Measurements from ENCODE around the gene CD109. TPM values are rescaled to one million over a fixed set of nuclear protein-coding genes. Genes with fewer than 3 reads are reported as not detected.

Gene CD109
- total RNA-seq (2013; cell fraction: nucleolus; rRNA removed), result 2.0 and 2.7 TPM in 2 replicates
- total RNA-seq (2014; rRNA removed) (3.8 and 4.8 TPM in 2 replicates), total RNA-seq (2014; rRNA removed; fragmentation: Illumina TruSeq; extraction: Trizol) (3.4 and 3.8 TPM in 2 replicates), total RNA-seq (2021) (3.2 and 4.4 TPM in 2 replicates), polyA plus RNA-seq (2011; rRNA removed) (0.27 and 0.30 TPM in 2 replicates), polyA plus RNA-seq (2014; fragmentation: Illumina TruSeq; extraction: Trizol) (3.9 and 5.5 TPM in 2 replicates), polyA plus RNA-seq (2014; fragmentation: Nextera tagmentation; extraction: Ambion mirVana) (1 to 10 TPM; 1.0 to 1.5 TPM), polyA plus RNA-seq (2014; rRNA removed) (2.3 TPM in 2 replicates), polyA plus RNA-seq (2016; fragmentation: Nextera tagmentation; extraction: Ambion mirVana) (1 to 10 TPM; 1.4 to 2.0 TPM), polyA minus RNA-seq (2011; rRNA and poly(A)+ RNA removed) (0.15 and 0.22 TPM in 2 replicates), Bru-seq, nascent RNA (percentile 43 among the genes with signal in this experiment), BruChase-seq, experiment 1, labeled RNA remaining after a 6-hour chase (percentile 48 among the genes with signal in this experiment), BruChase-seq, experiment 2, labeled RNA remaining after a 2-hour chase (percentile 45 among the genes with signal in this experiment)
- 0.58 TPM for polyA plus RNA-seq (2011; ENCODE audit: low read depth)
- 0.05 and 0.09 TPM in 2 replicates for polyA plus RNA-seq (2011; cell fraction: cytosol; rRNA removed)
- polyA plus RNA-seq (2011; cell fraction: nucleus; rRNA removed), result 0.13 and 0.15 TPM in 2 replicates
- 0.60 and 1.4 TPM in 2 replicates for polyA plus RNA-seq (2012)
- 0.13 and 0.42 TPM in 2 replicates for polyA minus RNA-seq (2011; cell fraction: cytosol; rRNA and poly(A)+ RNA removed)
- 0.10 and 0.60 TPM in 2 replicates for polyA minus RNA-seq (2011; cell fraction: nucleus; rRNA and poly(A)+ RNA removed)
- long read RNA-seq, experiment 1, partial matches to known transcripts, result 0 of 1 reads
- long read RNA-seq, experiment 1, other reads (novel, unspliced or antisense), result 1 of 1 reads
- long read RNA-seq, experiment 2, partial matches to known transcripts, result 2 of 3 reads
- long read RNA-seq, experiment 2, other reads (novel, unspliced or antisense), result 1 of 3 reads

DNA sequence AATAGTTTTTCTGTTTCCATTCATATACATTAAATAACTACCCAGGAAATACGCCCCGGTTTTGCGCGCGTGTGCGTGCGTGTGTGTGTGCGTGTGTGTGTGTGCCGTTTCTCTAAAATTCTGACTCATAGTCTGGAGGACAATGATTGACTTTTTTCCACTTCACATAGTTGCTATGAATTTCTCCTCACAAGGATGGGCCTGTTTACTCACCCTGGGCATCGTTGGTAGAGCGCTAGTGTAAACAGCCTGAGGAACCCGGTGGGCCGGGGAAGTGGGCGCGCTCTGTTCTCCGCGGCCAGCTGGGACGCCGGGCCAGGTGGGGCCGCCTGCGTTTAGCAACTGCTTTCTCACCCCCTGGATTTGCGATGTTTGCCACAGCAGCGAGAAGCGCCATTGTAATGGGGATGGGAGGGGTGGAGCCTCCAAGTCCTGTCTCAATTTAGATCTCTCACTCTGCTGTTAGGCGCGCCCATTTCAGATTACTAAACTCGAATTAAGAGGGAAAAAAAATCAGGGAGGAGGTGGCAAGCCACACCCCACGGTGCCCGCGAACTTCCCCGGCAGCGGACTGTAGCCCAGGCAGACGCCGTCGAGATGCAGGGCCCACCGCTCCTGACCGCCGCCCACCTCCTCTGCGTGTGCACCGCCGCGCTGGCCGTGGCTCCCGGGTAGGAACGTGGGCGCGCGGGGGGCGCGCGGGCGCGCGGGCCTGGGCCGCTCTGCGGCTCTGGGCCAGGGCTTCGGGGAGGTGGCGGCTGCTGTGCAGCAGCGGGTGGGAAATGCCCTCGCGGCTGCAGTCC is at the start of gene CD109:
CD109 (plus strand) TSS at position 585 of the 803 bp plus-strand sequence; CDS start at position 598, 13 bp downstream.
- Histone ChIP-seq H3K79me2 (ENCODE audit: control insufficient read depth, insufficient read depth, low read length) (no peaks in the 10 kb centered on the region), H3K9me3 (replicated peaks; ENCODE audit: control insufficient read depth, insufficient read depth, low read length) (no peaks in the 10 kb centered on the region), H3K9ac (ENCODE audit: control insufficient read depth, insufficient read depth, low read length) (peak within 1 kb of the TSS; percentile 38; the same call in 1 of the 2 replicates), H3K4me3 (peak within 1 kb of the TSS; percentile 64), H3K36me3 (ENCODE audit: control insufficient read depth in 2 of 2, insufficient read depth in 2 of 2, low read length in 1 of 2) (no peaks in the 10 kb centered on the region), H2AFZ (ENCODE audit: control insufficient read depth, low read depth, low read length) (peak within 1 kb of the TSS; percentile 58), H3K27ac (ENCODE audit: control insufficient read depth, insufficient read depth) (no peak within 1 kb of the TSS), H3K27me3 (replicated peaks in 1 of 2; ENCODE audit: control insufficient read depth in 2 of 2, insufficient read depth in 2 of 2, low read length in 1 of 2) (no peaks in the 10 kb centered on the region; a peak in 1 of 4 replicates), H3K4me1 (ENCODE audit: control insufficient read depth, insufficient read depth, low read length) (no peaks in the 10 kb centered on the region), H3K4me2 (ENCODE audit: control insufficient read depth, insufficient read depth) (peak within 1 kb of the TSS; percentile 79), H4K20me1 (ENCODE audit: control insufficient read depth, insufficient read depth) (no peaks in the 10 kb centered on the region)
- ChIA-PET SMC1A (ENCODE audit: uncharacterized antibody, unreplicated experiment) (no interaction called here), RAD21 (ENCODE audit: unreplicated experiment) (no interaction called here), CTCF (no interaction called here), POLR2A (no interaction called here)
- WGBS (ENCODE audit: insufficient coverage, insufficient replicate concordance, low lambda C conversion rate, missing lambda C conversion rate), result 9% methylated on average over 59 of the region's 61 CpGs
- DNase-seq (ENCODE audit: low read depth, low spot score) (no peak), ATAC-seq (peak; percentile 70), FAIRE-seq (no peak)
- intact Hi-C loops (cut with micrococcal nuclease; ENCODE audit: unreplicated experiment), result no loop called here
- in situ Hi-C loops (cut with MboI), result no loop called here
- no TSS peak for BruUV-seq (replicated peaks)
- TF ChIP-seq SIN3A (IDR thresholded peaks at IDR 0.05; ENCODE audit: low read depth, low read length), result no peak
- TF ChIP-seq, protein P1, sequence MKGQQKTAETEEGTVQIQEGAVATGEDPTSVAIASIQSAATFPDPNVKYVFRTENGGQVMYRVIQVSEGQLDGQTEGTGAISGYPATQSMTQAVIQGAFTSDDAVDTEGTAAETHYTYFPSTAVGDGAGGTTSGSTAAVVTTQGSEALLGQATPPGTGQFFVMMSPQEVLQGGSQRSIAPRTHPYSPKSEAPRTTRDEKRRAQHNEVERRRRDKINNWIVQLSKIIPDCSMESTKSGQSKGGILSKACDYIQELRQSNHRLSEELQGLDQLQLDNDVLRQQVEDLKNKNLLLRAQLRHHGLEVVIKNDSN (IDR thresholded peaks at IDR 0.05; ENCODE audit: borderline replicate concordance, extremely low read length, insufficient read depth, low read depth, low read length), result no peak
- TF ChIP-seq, protein P2, sequence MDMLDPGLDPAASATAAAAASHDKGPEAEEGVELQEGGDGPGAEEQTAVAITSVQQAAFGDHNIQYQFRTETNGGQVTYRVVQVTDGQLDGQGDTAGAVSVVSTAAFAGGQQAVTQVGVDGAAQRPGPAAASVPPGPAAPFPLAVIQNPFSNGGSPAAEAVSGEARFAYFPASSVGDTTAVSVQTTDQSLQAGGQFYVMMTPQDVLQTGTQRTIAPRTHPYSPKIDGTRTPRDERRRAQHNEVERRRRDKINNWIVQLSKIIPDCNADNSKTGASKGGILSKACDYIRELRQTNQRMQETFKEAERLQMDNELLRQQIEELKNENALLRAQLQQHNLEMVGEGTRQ (IDR thresholded peaks at IDR 0.05; ENCODE audit: borderline replicate concordance, low read depth, low read length), result no peak
- no peak for TF ChIP-seq KAT2A (conservative IDR thresholded peaks at IDR 0.05; ENCODE audit: control insufficient read depth, low read depth, low read length)
- no peak for TF ChIP-seq TBL1XR1 (IDR thresholded peaks at IDR 0.05; ENCODE audit: low read depth, low read length)
- TF ChIP-seq ZZZ3 (IDR thresholded peaks at IDR 0.05; ENCODE audit: control insufficient read depth, insufficient read length, low read depth), result no peak
- no peak for TF ChIP-seq STAT3 (IDR thresholded peaks at IDR 0.05; ENCODE audit: low read depth, low read length)
- TF ChIP-seq IKZF1 (conservative IDR thresholded peaks at IDR 0.05), result 0 out of 2 replicates have a peak, but pooled peaks have one; percentile 24
- TF ChIP-seq CEBPB (IDR thresholded peaks at IDR 0.05; ENCODE audit: borderline replicate concordance in 1 of 2, low read depth in 2 of 2, low read length in 2 of 2), result no peak
- 0 out of 2 replicates have a peak, but pooled peaks have one; percentile 25 for TF ChIP-seq TCF3 (IDR thresholded peaks at IDR 0.05; ENCODE audit: borderline replicate concordance, insufficient read depth, low read depth, low read length)
- no peak for TF ChIP-seq NFYB (IDR thresholded peaks at IDR 0.05; ENCODE audit: insufficient read depth, low read depth, low read length)
- TF ChIP-seq, protein P3, sequence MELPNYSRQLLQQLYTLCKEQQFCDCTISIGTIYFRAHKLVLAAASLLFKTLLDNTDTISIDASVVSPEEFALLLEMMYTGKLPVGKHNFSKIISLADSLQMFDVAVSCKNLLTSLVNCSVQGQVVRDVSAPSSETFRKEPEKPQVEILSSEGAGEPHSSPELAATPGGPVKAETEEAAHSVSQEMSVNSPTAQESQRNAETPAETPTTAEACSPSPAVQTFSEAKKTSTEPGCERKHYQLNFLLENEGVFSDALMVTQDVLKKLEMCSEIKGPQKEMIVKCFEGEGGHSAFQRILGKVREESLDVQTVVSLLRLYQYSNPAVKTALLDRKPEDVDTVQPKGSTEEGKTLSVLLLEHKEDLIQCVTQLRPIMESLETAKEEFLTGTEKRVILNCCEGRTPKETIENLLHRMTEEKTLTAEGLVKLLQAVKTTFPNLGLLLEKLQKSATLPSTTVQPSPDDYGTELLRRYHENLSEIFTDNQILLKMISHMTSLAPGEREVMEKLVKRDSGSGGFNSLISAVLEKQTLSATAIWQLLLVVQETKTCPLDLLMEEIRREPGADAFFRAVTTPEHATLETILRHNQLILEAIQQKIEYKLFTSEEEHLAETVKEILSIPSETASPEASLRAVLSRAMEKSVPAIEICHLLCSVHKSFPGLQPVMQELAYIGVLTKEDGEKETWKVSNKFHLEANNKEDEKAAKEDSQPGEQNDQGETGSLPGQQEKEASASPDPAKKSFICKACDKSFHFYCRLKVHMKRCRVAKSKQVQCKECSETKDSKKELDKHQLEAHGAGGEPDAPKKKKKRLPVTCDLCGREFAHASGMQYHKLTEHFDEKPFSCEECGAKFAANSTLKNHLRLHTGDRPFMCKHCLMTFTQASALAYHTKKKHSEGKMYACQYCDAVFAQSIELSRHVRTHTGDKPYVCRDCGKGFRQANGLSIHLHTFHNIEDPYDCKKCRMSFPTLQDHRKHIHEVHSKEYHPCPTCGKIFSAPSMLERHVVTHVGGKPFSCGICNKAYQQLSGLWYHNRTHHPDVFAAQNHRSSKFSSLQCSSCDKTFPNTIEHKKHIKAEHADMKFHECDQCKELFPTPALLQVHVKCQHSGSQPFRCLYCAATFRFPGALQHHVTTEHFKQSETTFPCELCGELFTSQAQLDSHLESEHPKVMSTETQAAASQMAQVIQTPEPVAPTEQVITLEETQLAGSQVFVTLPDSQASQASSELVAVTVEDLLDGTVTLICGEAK (IDR thresholded peaks at IDR 0.05; ENCODE audit: borderline replicate concordance), result no peak
- no peak for TF ChIP-seq SREBF2 (IDR thresholded peaks at IDR 0.05; ENCODE audit: low read length)
